SJCRH30 (cell line): Measurements from ENCODE around the gene FAM177B. TPM values are rescaled to one million over a fixed set of nuclear protein-coding genes. Genes with fewer than 3 reads are reported as not detected.

Experiments used
- DNase-seq, 2 experiments: peaks; one replicate each; pipeline ENCODE4 v3.0.0-alpha.2; 2015 to 2020
- H3K27ac ChIP-seq: fragments of 250-450 bp; sonication (Bioruptor Pico); 2 replicates; pipeline ENCODE4 v1.5.1; 2020; ENCODE audit warnings: mild to moderate bottlenecking, moderate library complexity
- H3K27me3 ChIP-seq: fragments of 250-450 bp; sonication (Bioruptor Pico); 2 replicates; pipeline ENCODE4 v1.5.1; 2020; ENCODE audit warnings: mild to moderate bottlenecking, moderate library complexity
- H3K36me3 ChIP-seq: fragments of 250-450 bp; sonication (Bioruptor Pico); 2 replicates; pipeline ENCODE4 v1.5.1; 2020; ENCODE audit warnings: mild to moderate bottlenecking, moderate library complexity
- H3K4me1 ChIP-seq: fragments of 250-450 bp; sonication (Bioruptor Pico); 2 replicates; pipeline ENCODE4 v1.5.1; 2020; ENCODE audit warnings: mild to moderate bottlenecking, moderate library complexity
- H3K4me3 ChIP-seq: fragments of 250-450 bp; sonication (Bioruptor Pico); 2 replicates; pipeline ENCODE4 v1.5.1; 2020; ENCODE audit warnings: mild to moderate bottlenecking, moderate library complexity
- H3K9me3 ChIP-seq: fragments of 250-450 bp; sonication (Bioruptor Pico); replicated peaks from 2 replicates; pipeline ENCODE4 v1.5.1; 2020; ENCODE audit warnings: mild to moderate bottlenecking, moderate library complexity
- total RNA-seq: library from RNA; depleted of rRNA; stranded (reverse); fragments of >200 nt; shearing (Covaris generic); gene quantifications from 2 replicates; pipeline ENCODE4 v1.2.3, GENCODE V29; 2014; rRNA removed

Gene FAM177B
- total RNA-seq, 1 experiment from 2014 or later: not detected

- Histone ChIP-seq H3K4me1 (peaks cover 30% of the 10 kb centered on the region), H3K9me3 (no peaks in the 10 kb centered on the region), H3K4me3 (no peak overlapping the region), H3K36me3 (no peaks in the 10 kb centered on the region), H3K27ac (no peak overlapping the region), H3K27me3 (no peaks in the 10 kb centered on the region)
- no peak for DNase-seq
Observed at GRCh38 chr1:222788402-222789156, 51.6 kb downstream of the FAM177B start.

GRCh38 chr1:222790115-222790514, 53.1 kb downstream of the FAM177B start:
- no peak for DNase-seq
- Histone ChIP-seq H3K4me3 (no peak overlapping the region), H3K4me1 (peaks cover 17% of the 10 kb centered on the region), H3K27ac (no peak overlapping the region), H3K27me3 (no peaks in the 10 kb centered on the region), H3K9me3 (no peaks in the 10 kb centered on the region), H3K36me3 (no peaks in the 10 kb centered on the region)

GRCh38 chr1:222790520-222790919, 53.5 kb downstream of the FAM177B start:
- H3K36me3 ChIP-seq: no peaks in the 10 kb centered on the region
- no peaks in the 10 kb centered on the region for H3K9me3 ChIP-seq
- H3K4me1 ChIP-seq: peaks cover 13% of the 10 kb centered on the region
- DNase-seq: no peak
- no peak overlapping the region for H3K27ac ChIP-seq
- no peak overlapping the region for H3K4me3 ChIP-seq
- no peaks in the 10 kb centered on the region for H3K27me3 ChIP-seq

- Histone ChIP-seq H3K9me3 (no peaks in the 10 kb centered on the region), H3K36me3 (no peaks in the 10 kb centered on the region), H3K4me3 (no peak overlapping the region), H3K4me1 (peaks cover 7% of the 10 kb centered on the region), H3K27me3 (no peaks in the 10 kb centered on the region), H3K27ac (no peak overlapping the region)
- DNase-seq: no peak
Observed at GRCh38 chr1:222791006-222791710, 54.2 kb downstream of the FAM177B start.

GRCh38 chr1:222792744-222793143, 55.7 kb downstream of the FAM177B start:
- Histone ChIP-seq H3K4me3 (no peak overlapping the region), H3K36me3 (no peaks in the 10 kb centered on the region), H3K27me3 (no peaks in the 10 kb centered on the region), H3K9me3 (no peaks in the 10 kb centered on the region), H3K27ac (no peak overlapping the region), H3K4me1 (no peaks in the 10 kb centered on the region)
- DNase-seq: peak in 1 of 2 experiments; percentile 64

- no peaks in the 10 kb centered on the region for H3K9me3 ChIP-seq
- DNase-seq: peak; percentile 48 to 64
- H3K4me3 ChIP-seq: no peak overlapping the region
- no peaks in the 10 kb centered on the region for H3K4me1 ChIP-seq
- H3K36me3 ChIP-seq: no peaks in the 10 kb centered on the region
- H3K27me3 ChIP-seq: no peaks in the 10 kb centered on the region
- no peak overlapping the region for H3K27ac ChIP-seq
Observed at GRCh38 chr1:222794656-222795474, 57.9 kb downstream of the FAM177B start.

- Histone ChIP-seq H3K36me3 (no peaks in the 10 kb centered on the region), H3K9me3 (no peaks in the 10 kb centered on the region), H3K4me1 (no peaks in the 10 kb centered on the region), H3K4me3 (no peak overlapping the region), H3K27ac (no peak overlapping the region), H3K27me3 (no peaks in the 10 kb centered on the region)
- DNase-seq: peak; percentile 14 to 26
Observed at GRCh38 chr1:222798116-222798515, 61.1 kb downstream of the FAM177B start.

GRCh38 chr1:222798975-222799374, 62.0 kb downstream of the FAM177B start:
- H3K36me3 ChIP-seq: no peaks in the 10 kb centered on the region
- no peaks in the 10 kb centered on the region for H3K27me3 ChIP-seq
- H3K27ac ChIP-seq: no peak overlapping the region
- no peaks in the 10 kb centered on the region for H3K4me1 ChIP-seq
- no peak for DNase-seq
- H3K4me3 ChIP-seq: no peak overlapping the region
- no peaks in the 10 kb centered on the region for H3K9me3 ChIP-seq

Other genes starting within 250 kb of the FAM177B start
- 9.5 and 11.7 TPM in 2 replicates for gene HHIPL2, start 189.1 kb upstream of the FAM177B start, total RNA-seq
- 36.7 and 40.2 TPM in 2 replicates for gene TAF1A, start 147.3 kb upstream of the FAM177B start, total RNA-seq
- gene MIA3, start 119.1 kb upstream of the FAM177B start, total RNA-seq: 59.9 and 70.9 TPM in 2 replicates
- 88.8 and 93.7 TPM in 2 replicates for gene AIDA, start 24.7 kb upstream of the FAM177B start, total RNA-seq
- gene BROX, start 24.6 kb upstream of the FAM177B start, total RNA-seq: 57.2 and 68.2 TPM in 2 replicates
- gene DISP1, start 77.8 kb downstream of the FAM177B start, total RNA-seq: 23.4 and 24.6 TPM in 2 replicates